A673 (cell line): Measurements from ENCODE around the gene FAM163B. TPM values are rescaled to one million over a fixed set of nuclear protein-coding genes. Genes with fewer than 3 reads are reported as not detected.

Experiments used
- BruUV-seq: library from RNA; stranded (reverse); fragments of 400-500 nt; replicated peaks from 2 replicates; lab custom pipeline; 2021; lab: Mats Ljungman, UMichigan
- CTCF ChIA-PET: fragments of 300-600 bp; sonication (Branson Sonifier 250); formaldehyde crosslinking; loops from one replicate; lab custom pipeline; 2022; ENCODE audit warnings: antibody characterized with exemption; lab: Charles Lee
- POLR2A ChIA-PET: fragments of 300-600 bp; sonication (Branson Sonifier 250); formaldehyde crosslinking; loops from one replicate; lab custom pipeline; 2022; ENCODE audit warnings: antibody characterized with exemption; ENCODE audit not compliant: low non-redundant PET; lab: Charles Lee
- DNase-seq: peaks from one replicate; pipeline ENCODE4 v3.0.0-alpha.2; 2015; ENCODE audit warnings: low spot score
- H3K27ac ChIP-seq: fragments of 200-600 bp; sonication (generic); 2 replicates; pipeline ENCODE4 v1.5.1; 2016; ENCODE audit warnings: mixed run types, low read depth, mild to moderate bottlenecking, mixed read lengths, antibody characterized with exemption, low read length; ENCODE audit not compliant: poor library complexity, severe bottlenecking
- H3K27me3 ChIP-seq: fragments of 200-600 bp; sonication (generic); replicated peaks from 2 replicates; pipeline ENCODE4 v1.6.1; 2017; ENCODE audit warnings: mixed run types, low read depth, mild to moderate bottlenecking, mixed read lengths, antibody characterized with exemption, low read length; ENCODE audit not compliant: insufficient read depth, poor library complexity
- H3K36me3 ChIP-seq: fragments of 200-600 bp; sonication (generic); 2 replicates; pipeline ENCODE4 v1.6.1; 2016; ENCODE audit warnings: mixed run types, mild to moderate bottlenecking, mixed read lengths, antibody characterized with exemption, low read length; ENCODE audit not compliant: insufficient read depth, poor library complexity, severe bottlenecking
- H3K4me1 ChIP-seq: fragments of 200-600 bp; sonication (generic); 2 replicates; pipeline ENCODE4 v1.6.1; 2017; ENCODE audit warnings: mixed run types, mild to moderate bottlenecking, mixed read lengths, antibody characterized with exemption, low read length; ENCODE audit not compliant: insufficient read depth, poor library complexity, severe bottlenecking
- H3K4me3 ChIP-seq: fragments of 200-600 bp; sonication (generic); 2 replicates; pipeline ENCODE4 v1.5.1; 2016; ENCODE audit warnings: low read depth, mixed run types, mild to moderate bottlenecking, mixed read lengths, low read length; ENCODE audit not compliant: poor library complexity, severe bottlenecking
- H3K9me3 ChIP-seq: fragments of 200-600 bp; sonication (generic); 2 replicates; pipeline ENCODE4 v1.6.1; 2016; ENCODE audit warnings: mixed run types, low read depth, mild to moderate bottlenecking, mixed read lengths, antibody characterized with exemption, low read length; ENCODE audit not compliant: poor library complexity, severe bottlenecking
- CTCF ChIP-seq: fragments of 300-800, 200-600 bp; sonication (generic); conservative IDR thresholded peaks from 2 replicates; pipeline ENCODE4 v1.5.1; 2017; ENCODE audit warnings: low read depth, mild to moderate bottlenecking, antibody characterized with exemption, low read length, moderate library complexity, mixed read lengths
- EZH2 ChIP-seq: fragments of 200-600 bp; sonication (generic); IDR thresholded peaks from 2 replicates; pipeline ENCODE4 v1.6.1; 2017; ENCODE audit warnings: borderline replicate concordance, low read depth, mild to moderate bottlenecking, mixed read lengths, antibody characterized with exemption, low read length; ENCODE audit not compliant: poor library complexity, severe bottlenecking
- intact Hi-C: fragments of 100-400 bp; cut with micrococcal nuclease; formaldehyde crosslinking; loops from one replicate; pipeline ENCODE4 v1.10.0; 2022; ENCODE audit not compliant: unreplicated experiment
- total RNA-seq: library from RNA; stranded (reverse); gene quantifications from 2 replicates; pipeline ENCODE4 v1.2.3, GENCODE V29; 2021

Gene FAM163B
- total RNA-seq, 1 experiment from 2014 or later = not detected

DNA sequence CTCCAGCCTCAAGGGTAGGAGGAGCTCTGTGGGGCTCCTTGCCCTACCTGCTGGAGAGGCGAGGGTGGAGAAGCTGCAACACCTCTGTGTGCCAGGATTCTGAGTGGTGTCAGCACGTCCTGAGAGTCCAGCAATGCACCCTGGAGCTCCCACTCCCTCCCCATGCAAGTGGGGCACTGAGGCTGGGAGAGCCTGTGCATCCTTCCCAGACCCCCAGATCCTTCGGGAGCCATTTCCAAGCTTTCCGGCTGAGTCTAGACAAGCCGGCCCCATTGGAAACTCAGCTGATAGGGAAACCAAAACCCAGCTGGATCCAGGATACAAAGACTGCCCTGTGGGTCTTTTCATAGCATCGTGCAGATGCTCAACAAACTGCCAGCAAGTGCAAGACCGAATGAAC is 1.8 kb downstream of the FAM163B start:
- intact Hi-C loops = loop anchor here (10.0 kb wide), 1 partner anchor 117 kb away; no protein-coding TSS in a partner anchor
- CTCF ChIA-PET = no interaction called here
- peaks cover 43% of the 10 kb centered on the region for H3K27me3 ChIP-seq
- no peak for DNase-seq
- no TSS peak for BruUV-seq
- no peak overlapping the region for H3K4me3 ChIP-seq
- POLR2A ChIA-PET = no interaction called here
- no peaks in the 10 kb centered on the region for H3K9me3 ChIP-seq
- H3K4me1 ChIP-seq = peaks cover 9% of the 10 kb centered on the region
- H3K27ac ChIP-seq = no peak overlapping the region
- no peaks in the 10 kb centered on the region for H3K36me3 ChIP-seq
- no peak for TF ChIP-seq CTCF
- no peak for TF ChIP-seq EZH2

DNA sequence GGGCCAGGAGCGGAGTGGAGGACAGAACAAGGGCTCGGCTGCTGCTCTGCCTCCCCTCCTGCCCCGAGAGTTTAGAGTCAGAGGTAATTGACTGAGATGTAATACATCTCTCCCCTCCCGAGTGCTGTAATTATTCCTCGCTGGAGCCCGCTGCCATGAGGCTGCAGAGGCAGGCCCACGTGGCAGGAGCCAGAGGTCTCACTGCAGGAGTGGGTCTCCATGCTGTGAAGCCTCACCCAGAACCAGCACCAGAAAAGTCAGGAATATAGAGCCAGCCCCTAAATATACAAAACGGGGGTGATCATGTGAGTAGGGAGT is 2.5 kb downstream of the FAM163B start:
- POLR2A ChIA-PET = no interaction called here
- intact Hi-C loops = loop anchor here (10.0 kb wide), 1 partner anchor 118 kb away; no protein-coding TSS in a partner anchor
- no peak for DNase-seq
- CTCF ChIA-PET = no interaction called here
- Histone ChIP-seq H3K9me3 (no peaks in the 10 kb centered on the region), H3K36me3 (no peaks in the 10 kb centered on the region), H3K4me1 (peaks cover 9% of the 10 kb centered on the region), H3K27me3 (peaks cover 37% of the 10 kb centered on the region), H3K4me3 (no peak overlapping the region), H3K27ac (no peak overlapping the region)
- TF ChIP-seq CTCF = no peak
- no peak for TF ChIP-seq EZH2
- no TSS peak for BruUV-seq

DNA sequence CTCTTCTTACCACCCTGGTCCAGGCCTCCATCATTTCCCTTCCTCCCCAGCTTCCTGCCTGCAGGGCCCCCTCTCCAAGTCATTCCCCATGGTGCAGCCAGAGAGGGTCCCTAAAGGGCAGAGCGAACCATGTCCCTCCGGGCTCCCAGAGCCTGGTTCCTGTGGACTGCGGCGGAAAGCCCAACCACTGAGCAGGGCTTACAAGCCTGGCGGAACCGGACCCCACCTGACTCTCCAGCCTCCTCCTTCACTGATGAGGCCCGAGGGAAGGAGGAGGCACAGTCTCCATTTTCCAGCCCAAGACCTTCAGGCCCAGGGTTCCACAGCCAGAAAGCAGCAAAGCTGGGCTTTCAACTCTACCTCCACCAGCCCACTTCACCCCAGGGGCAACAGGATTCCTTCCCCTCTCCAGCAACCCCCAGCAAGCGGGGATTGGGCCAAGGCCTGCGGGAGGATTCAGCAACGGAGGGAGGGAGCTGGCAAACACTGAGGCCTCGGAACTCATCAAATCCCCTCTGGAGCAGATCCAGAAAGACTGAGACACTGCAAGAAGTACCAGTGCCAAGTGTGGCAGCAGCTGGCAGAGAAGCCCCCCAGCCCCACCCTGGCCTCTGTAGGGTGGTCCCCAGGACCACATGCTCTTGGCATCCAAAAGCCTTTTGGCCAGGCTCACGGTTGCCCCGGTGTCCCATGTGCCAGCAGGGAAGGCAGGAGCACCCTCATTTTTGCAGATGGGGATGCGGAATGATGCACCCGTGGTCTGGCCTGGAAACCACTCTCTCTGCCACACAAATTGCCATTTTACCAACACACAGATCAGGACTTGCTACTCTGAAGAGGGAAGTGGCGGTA is 3.1 kb downstream of the FAM163B start:
- DNase-seq = no peak
- Histone ChIP-seq H3K4me1 (peaks cover 9% of the 10 kb centered on the region), H3K27ac (no peak overlapping the region), H3K27me3 (peaks cover 31% of the 10 kb centered on the region), H3K9me3 (no peaks in the 10 kb centered on the region), H3K36me3 (no peaks in the 10 kb centered on the region), H3K4me3 (no peak overlapping the region)
- TF ChIP-seq CTCF (no peak), EZH2 (no peak)
- ChIA-PET POLR2A (interaction anchor here (0.6 kb wide), 1 partner anchor 82 kb away, joined by 4 read pairs; no protein-coding TSS in a partner anchor), CTCF (no interaction called here)
- no TSS peak for BruUV-seq
- intact Hi-C loops = loop anchor here (10.0 kb wide), 1 partner anchor 119 kb away; no protein-coding TSS in a partner anchor
